HG03103 (cell line): ENCODE results near the gene KCNJ6.

Source experiments
- ATAC-seq: cut with Tn5 transposase; IDR thresholded peaks from one replicate; pipeline ENCODE4 v1.9.1; 2021; ENCODE audit warnings: low read depth; ENCODE audit not compliant: unreplicated experiment

The KCNJ6 gene

GRCh38 chr21:37561941-37562919 lies 354.0 kb downstream of the KCNJ6 start:
- ATAC-seq = no peak

GRCh38 chr21:37561506-37561905 lies 354.8 kb downstream of the KCNJ6 start:
- ATAC-seq = no peak

- ATAC-seq = no peak
Measured at GRCh38 chr21:37560385-37560784, 355.9 kb downstream of the KCNJ6 start.

GRCh38 chr21:37558676-37559211 lies 357.5 kb downstream of the KCNJ6 start:
- no peak for ATAC-seq
